Fibroblast of skin of abdomen (primary cell): ENCODE measurements around the gene HTT.
A peak's percentile ranks its signal among the peaks of the same experiment; 100 is the strongest.
"Not testable (repeated sequence)": the region's sequence is repeated elsewhere in the genome, so short reads cannot be mapped to it uniquely, and the experiment has no call there.

Experiments used
- DNase-seq: peaks from one replicate; pipeline ENCODE4 v3.0.0-alpha.2; 2013

The HTT gene

DNA sequence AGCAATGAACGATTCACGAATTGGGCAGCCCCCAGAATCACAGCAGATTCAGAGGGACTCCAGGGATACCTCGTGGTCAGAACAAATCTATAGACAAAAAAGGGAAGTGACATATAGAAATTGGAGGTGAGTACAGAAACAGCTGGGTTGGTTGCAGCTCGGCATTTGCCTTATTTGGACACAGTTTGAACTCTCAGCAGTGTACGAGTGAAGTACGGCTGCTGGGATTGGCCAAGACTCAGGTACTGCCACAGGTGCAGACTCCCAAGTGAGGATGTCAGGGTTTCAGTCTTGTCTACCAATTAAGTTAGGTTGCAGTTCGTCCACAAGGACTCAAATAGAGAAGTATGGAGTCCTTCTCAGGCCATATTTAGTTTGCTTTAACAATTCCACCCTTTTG, 28.3 kb upstream of the HTT start:
- no peak for DNase-seq

DNA sequence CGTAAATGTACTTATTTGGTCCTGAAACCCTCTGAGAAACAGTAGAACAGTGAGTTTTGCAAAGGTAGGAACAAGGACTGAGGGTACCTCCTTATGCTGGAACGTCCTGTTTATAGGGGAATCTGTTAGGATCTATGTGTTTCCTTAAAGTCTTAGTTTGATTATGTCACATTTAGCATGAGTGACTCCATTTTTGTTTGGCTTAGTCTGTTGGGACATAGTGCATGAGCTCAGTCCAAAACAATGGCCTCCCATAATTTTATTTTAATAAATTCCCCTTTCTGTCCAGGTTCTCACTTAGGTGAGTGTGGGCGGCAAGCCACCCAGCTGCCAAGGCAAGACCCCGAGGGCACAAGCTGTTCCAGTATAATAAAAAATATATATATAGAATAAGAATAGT, 27.9 kb upstream of the HTT start:
- DNase-seq = no peak

DNA sequence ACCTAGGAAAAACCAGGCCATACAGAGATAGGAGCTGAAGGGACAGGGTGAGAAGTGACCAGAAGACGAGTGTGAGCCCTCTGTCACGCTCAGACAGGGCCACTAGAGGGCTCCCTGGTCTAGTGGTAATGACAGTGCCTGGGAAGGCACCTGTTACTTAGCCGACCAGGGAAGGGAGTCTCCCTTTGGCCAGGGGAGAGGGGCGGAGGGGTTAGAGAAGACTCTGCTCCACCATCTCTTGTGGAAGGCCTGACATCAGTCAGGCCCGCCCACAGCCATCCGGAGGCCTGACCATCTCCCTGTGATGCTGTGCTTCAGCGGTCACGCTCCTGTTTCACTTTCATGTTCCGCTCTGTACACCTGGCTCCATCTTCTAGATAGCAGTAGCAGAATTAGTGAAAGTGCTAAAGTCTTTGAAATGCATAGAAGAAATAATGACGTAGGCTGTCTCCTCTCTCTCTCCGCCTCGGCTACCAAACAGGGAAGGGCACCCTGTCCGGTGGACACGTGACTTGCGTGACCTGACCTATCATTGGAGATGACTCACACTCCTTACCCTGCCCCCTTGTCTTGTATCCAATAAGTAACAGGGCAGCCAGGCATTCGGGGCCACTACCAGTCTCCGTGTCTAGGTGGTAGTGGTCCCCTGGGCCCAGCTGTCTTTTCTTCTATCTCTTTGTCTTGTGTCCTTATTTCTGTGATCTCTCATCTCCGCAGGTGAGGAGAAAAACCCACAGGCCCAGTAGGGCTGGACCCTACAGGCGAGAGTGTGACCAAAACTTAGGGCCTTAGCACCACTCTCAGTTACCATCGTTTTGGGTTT, 26.8 kb upstream of the HTT start:
- peak; percentile 33 for DNase-seq

DNA sequence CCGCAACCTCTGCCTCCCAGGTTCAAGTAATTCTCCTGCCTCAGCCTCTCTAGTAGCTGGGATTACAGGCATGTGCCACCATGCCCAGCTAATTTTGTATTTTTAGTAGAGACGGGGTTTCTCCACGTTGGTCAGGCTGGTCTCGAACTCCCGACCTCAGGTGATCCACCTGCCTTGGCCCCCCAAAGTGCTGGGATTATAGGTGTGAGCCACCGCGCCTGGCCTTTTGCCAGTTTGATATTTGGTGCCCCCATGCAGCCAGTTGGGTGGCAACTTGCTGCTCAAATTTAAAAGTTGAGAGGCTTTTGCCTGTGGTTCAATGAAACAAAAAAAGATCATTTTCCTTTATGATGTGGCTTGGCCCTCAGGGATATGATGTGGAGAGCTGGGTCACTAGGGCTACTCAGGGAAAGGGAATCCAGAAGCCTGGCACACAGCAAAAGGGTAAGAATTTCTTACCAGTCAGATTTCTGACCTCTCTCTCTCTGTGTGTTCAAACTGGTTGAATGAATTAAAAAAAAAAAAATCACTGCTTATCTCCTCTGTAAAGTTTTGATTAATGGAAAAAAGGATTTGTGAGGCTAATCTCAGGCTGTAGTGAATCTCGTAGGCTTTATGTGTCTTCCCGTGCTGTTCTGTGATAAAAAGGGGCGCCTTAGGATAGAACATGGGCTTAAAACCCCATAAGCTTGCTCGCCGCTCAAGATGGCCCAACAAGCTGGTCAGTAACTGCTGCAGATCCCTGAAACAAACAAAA, 23.2 kb upstream of the HTT start:
- DNase-seq = not testable (repeated sequence)

DNA sequence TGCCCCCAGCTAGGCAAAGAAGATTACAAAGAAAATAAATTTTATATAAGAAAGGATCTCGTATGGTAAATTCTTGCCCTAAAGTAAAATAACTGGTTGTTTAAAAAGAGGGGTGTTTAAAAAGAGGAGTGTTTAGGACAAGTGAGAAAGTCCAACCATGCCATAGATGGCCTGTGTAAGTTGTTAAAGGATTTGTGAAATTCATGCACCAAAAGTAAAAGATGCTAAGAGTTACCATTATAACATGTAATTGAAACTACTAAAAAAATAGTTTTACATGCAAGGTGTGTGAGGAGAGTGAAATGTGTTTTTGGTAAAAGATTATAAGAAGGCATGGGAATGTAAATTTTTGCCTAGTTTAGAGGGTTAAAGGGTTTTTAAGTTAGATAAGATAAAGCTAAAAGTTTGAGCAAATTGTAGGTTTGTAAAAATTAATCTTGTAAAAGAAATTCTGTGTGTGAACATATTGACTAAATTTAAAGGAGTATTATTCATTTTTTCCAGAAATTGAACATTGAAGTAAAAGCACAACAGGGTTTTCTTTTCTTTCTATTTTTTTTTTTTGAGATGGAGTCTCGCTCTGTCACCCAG, 20.2 kb upstream of the HTT start:
- DNase-seq = no peak

GRCh38 chr4:3059943-3060342, 14.5 kb upstream of the HTT start:
- no peak for DNase-seq

DNA sequence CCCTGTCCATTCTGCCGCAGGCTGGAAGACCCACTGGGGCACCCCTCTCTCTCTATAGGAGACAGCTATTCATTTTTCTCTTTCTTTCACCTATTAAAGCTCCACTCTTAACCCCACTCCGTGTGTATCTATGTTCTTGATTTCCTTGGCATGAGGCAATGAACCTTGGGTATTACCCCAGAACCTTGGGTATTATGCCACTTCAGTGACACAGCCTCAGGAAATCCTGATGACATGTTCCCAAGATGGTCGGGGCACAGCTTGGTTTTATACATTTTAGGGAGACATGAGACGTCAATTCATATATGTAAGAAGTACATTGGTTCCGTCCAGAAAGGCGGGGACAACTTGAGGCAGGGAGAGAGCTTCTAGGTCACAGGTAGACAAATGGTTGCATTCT, 13.5 kb upstream of the HTT start:
- no peak for DNase-seq

DNA sequence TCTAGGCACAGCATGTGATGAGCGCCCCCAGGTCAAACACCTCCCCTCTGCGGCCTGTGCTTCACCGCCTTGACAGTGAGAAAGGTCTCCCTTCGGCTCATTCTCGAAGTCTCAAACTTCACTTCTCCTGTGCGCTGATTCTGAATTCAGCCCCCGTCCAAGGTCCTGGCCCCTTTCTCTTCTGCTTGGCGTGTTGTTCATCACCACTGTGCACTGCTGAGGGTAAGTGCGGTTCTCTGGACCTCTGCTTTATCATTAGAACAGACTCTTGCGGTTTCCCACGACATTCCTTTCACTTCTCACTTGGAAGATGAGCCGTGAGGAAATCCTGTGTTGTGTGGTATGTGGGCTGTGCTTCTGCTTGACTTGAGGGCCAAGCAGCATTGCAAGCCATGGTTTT, 12.0 kb upstream of the HTT start:
- DNase-seq = peak; percentile 69

- DNase-seq = no peak
Observed at GRCh38 chr4:3065551-3065950, 8.9 kb upstream of the HTT start.

DNA sequence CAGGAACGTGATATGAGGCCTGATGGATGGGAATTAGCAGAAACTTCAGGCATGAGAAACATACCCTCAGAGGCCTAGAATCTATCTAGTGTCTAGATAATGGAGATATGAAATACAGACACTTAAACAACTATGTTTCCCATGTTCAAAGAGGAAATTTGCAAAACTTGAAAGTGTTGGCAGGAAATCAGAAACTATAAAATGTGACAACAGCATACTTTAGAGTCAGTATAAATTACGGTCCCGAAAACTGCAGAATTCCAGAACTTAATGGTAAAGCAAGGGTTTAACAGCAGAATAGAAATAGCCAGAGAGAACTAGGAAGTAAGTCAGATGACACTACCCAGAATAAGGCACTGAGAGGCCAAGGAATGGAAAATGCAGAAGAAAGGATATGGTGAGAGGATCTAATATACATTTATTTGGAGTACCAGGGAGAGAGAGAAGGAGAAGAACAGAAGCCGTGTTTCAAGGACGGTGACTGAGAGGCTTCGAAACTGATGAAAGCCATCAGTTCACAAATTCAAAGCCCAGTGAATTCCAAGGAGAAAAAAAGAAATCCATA, 7.6 kb upstream of the HTT start:
- no peak for DNase-seq

GRCh38 chr4:3067473-3068001, 6.9 kb upstream of the HTT start:
- no peak for DNase-seq

DNA sequence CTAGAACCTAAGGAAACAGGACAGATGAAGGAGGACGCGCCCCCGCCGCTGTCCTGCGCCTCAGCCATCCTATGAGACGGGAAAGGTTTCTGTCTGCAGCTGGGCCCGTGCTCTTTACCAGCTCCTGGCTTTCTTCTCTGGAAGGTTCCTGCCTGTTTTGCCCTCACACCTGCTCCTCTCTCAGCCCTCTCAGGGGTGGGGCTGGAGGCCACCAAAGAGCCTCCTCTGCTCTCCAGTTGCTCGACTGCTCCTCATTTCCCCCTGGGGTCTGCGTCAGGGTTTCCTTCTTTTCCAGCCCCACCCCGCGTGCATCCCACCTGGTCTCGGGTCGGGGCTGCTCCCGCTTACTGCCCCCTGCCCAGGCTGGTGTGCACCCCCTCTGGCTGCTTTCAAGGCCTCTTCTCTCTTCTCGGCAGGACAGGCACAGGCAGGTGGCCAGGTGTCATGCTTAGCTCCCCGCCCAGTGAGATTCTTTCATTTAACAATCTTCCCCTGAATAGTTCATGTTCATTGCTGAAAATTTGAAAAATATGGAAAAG, 4.8 kb upstream of the HTT start:
- no peak for DNase-seq

GRCh38 chr4:3070709-3071500, 3.6 kb upstream of the HTT start:
- DNase-seq = peak; percentile 63

- DNase-seq = no peak
Observed at GRCh38 chr4:3071811-3072210, 2.7 kb upstream of the HTT start.

- no peak for DNase-seq
Observed at GRCh38 chr4:3073158-3074077, 1.1 kb upstream of the HTT start.

GRCh38 chr4:3074846-3075651, 568 bp downstream of the HTT start:
- peak; percentile 61 for DNase-seq

DNA sequence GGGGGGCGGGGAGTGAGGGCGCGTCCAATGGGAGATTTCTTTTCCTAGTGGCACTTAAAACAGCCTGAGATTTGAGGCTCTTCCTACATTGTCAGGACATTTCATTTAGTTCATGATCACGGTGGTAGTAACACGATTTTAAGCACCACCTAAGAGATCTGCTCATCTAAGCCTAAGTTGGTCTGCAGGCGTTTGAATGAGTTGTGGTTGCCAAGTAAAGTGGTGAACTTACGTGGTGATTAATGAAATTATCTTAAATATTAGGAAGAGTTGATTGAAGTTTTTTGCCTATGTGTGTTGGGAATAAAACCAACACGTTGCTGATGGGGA, 1.1 kb downstream of the HTT start:
- DNase-seq = no peak

- no peak for DNase-seq
Observed at GRCh38 chr4:3077796-3078195, 3.3 kb downstream of the HTT start.

DNA sequence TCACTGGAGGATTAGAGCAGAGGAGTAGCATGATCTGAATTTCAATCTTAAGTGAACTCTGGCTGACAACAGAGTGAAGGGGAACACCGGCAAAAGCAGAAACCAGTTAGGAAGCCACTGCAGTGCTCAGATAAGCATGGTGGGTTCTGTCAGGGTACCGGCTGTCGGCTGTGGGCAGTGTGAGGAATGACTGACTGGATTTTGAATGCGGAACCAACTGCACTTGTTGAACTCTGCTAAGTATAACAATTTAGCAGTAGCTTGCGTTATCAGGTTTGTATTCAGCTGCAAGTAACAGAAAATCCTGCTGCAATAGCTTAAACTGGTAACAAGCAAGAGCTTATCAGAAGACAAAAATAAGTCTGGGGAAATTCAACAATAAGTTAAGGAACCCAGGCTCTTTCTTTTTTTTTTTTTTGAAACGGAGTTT, 5.2 kb downstream of the HTT start:
- DNase-seq = no peak

GRCh38 chr4:3082925-3083515, 8.5 kb downstream of the HTT start:
- DNase-seq = no peak
